RPMI8226 (cell line): ENCODE measurements around the gene PDLIM5.
"Not testable (repeated sequence)": the region's sequence is repeated elsewhere in the genome, so short reads cannot be mapped to it uniquely, and the experiment has no call there.

ENCODE experiments used
- DNase-seq: peaks from one replicate; pipeline ENCODE4 v3.0.0-alpha.2; 2015

The PDLIM5 gene

DNA sequence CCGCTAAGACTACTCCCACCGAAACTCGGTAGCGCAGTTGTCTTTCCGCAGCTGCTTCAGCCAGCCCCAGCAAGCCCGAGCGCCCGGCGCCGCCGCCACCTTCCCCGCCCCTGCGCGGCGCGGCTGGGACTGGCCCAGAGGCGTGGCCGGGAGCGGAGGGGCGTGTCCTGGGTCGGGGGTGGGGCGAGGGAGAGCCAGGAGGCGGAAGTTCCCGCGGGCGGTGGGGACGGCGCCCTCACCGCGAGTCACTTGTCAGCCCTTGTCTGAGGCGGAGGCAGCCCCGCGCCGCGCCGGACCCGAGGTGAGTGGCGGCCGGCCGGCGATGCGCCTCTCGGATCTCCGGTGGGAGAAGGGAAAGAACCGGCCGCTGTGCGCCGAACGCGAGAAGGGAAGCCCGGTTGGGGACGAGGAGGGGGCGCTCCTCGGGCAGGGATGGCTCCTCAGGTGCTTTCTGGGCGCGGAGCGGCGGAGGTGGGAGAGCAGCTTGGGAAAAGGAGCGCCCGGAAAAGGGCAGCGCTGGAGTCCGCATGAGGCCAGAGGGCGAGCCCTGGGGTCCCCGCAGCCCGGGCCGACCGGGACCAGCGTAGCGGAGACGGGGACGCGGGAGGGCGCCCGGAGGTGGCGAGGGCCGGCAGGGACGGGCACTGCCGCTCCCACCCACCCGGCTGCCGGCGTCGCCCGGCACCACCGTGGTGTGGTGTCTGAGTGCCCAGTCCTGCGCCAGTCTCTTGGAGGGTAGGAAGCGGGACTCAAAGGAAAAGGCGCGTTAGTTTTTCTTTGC, at the start of gene PDLIM5:
TSS of gene PDLIM5 (plus strand) at position 248 of the 781 bp plus-strand sequence. CDS start 3,347 bp downstream, outside the sequence.
- peak; percentile 89 for DNase-seq

DNA sequence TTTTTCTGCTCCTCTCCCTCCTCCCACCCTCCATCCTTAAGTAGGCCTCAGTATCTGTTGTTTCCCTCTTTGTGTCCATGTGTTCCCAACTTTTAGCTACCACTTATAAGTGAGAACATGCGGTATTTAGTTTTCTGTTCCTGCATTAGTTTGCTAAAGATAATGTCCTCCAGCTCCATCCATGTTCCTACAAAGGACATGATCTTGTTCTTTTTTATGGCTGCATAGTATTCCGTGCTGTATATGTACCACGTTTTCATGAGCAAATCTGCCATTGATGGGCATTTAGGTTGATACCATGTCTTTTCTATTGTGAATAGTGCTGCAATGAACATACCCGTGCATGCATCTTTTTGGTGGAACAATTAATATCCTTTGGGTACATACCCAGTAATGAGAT, 49.3 kb upstream of the PDLIM5 start:
- not testable (repeated sequence) for DNase-seq

DNA sequence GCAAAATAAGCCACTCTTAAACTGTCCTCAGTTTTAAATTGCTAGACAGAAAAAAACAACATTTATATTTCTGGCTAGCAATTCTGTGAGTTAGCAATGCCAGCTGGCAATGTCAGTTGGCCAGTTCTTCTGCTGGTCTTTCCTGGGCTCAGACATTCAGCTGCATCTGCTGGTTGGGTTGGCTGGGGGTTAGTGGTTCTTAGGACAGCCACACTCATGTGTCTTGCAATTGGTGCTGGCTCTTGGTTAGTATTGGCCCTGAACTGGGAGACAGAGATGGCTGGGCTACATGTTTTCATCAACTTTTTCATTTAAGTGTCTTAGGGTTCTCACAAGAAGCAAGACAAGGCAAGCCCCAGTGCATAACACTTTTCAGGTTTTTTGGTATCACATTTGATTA, 48.0 kb upstream of the PDLIM5 start:
- DNase-seq, result no peak

DNA sequence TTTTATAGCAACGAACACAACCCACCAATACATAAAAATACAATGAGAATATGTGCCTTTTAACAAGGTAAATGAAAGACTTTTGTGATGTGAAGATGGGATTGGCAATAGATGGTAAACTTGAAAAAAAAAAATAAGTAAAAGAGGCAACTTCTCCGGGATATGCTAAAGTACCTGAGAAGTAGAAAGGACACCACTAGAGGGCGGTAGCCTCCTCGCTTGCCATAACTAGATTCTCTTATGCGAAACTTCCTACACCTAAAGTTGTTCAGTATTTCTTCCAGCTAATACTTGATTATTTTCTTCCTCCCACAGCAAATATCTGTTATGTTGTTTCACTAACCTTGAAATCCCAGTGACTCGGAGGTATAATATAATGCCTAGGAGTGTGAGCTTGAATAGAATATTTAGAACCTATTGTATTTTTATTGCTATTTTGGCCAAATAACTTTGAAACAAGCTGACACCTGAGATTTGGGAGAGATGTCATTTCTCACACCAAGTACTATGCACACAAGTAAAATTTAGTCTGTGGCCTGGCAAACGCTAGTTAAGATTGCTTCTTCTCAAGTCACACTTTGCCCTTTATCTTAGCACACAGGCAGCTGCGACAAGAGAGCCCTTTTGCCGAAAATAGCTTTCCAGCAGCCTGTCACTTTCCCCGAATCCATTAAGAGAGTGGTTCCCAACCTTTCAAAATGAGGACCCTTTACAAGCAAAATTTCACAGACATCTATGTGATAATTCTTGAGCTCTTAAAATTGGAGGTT, 44.9 kb upstream of the PDLIM5 start:
- peak; percentile 72 for DNase-seq

GRCh38 chr4:94407846-94408245, 43.9 kb upstream of the PDLIM5 start:
- no peak for DNase-seq

DNA sequence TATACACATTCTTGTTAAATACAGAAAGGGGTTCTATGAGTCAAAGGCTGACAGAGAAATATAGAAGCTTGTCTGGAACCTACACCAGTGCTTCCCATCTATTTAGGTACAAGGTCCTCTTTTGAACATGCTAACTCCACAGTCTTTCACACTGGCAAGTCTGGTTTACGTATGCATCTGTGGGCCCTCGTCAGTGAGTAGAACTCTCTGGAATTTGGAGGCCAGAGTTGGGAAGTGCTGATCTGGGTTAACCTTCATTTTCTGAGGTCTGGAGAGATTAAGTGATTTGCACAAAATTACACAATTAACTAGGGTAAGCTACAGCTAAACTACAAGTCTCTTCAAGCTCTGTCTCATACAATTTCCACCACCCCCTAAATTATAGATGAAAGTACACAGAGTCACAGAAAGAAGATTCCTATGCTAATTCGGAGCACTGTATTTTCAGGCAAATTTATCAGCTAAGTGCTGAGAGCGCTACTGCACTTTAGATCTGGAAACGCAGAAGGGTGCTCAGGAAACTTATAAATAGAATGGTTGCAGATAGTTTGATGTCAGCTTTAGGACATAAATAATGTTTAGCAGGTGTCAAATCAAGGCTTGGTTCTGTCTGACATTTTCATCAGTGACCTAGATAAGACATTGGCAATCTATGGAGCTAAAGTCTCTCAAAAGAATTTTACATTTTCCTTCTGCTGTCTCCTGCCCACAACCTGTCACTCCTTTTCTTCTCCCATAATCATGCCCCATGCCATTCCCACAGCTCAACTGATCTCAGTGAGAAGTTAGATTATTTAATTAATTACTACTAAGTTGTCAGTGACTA, 43.0 kb upstream of the PDLIM5 start:
- DNase-seq, result no peak

DNA sequence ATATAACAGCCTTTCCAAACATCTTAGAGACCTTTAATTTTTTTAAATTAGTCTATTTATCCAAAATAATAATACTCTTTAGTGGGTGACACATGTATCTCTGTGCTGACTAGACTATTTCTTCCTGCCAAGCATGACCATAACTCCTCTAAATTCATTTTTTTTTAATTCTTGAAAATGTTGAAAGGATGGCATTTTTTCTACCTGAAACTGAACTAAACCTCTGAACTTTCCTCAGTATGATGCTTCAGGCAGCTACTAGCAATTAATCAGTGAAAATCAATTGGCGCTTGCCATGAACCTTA, 42.4 kb upstream of the PDLIM5 start:
- no peak for DNase-seq

- no peak for DNase-seq
Measured at GRCh38 chr4:94409962-94410361, 41.8 kb upstream of the PDLIM5 start.

DNA sequence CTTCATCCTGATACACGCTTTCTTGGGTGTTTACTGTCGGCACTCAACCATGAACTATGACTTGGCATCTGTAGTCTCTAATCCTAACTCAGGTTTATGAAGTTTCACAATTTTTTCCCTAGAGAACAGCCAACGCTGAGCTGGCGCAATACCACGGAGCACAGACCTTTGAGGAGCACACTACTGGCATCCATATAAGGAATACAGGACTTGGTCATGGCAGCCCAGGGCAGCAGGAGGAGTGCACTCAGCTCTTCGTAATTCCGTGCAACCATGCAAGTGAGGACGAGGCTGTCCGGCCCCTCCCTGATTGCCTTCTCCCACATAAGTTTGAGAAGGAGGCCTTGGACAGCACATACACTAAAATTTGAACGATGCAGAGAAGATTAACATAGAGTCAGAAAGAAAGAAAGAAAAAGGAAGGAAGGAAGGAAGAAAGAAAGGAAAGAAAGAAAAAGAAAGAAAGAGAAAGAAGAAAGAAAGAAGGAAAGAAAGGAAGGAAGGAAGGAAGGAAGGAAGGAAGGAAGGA, 41.0 kb upstream of the PDLIM5 start:
- DNase-seq, result no peak

GRCh38 chr4:94411296-94411695, 40.4 kb upstream of the PDLIM5 start:
- no peak for DNase-seq

DNA sequence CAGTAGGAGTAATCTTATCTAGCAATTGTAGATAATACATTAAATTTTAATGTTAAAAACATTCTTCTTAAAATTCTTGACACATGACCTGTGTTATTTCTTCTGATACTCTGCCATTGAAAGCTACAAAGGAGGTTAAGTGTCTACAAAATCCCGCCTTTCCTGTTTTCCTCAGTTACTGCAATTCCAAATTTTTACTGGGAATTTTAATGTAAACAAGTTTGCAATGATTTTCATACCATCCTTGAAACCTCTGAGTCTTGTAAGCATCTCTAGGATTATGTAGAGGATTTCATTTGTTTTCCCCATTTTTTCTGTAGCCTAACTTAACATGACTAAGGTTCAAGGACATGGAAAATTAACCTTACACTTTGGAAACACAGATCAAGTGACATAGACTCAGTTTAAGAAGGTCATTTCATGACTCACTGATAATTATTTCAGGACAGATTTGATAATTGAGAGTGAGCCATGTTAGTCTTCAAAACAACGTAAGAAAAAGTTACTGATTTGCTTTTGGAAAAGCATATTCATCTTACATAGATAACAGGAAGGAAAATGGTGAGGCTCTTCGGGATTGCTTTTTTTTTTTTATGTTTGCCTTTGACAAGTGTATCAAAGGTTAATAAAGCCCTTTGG, 39.6 kb upstream of the PDLIM5 start:
- DNase-seq, result no peak

DNA sequence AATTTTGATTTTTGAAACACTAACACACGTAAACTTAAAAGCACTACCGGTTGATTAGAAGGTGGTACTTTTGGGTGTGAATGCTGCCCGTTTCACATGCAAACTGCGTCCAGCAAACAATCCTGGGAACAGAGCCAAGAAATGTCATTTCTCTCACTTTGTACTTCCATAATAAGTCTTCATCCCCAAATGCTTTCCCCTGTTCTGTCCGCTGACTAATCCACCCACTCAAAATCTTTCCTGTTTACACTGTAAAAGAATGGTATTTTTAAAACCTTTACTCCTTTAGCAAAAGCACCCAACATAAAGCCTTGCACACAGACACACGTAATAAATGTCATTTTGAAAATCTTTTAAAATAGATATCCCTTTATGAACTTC, 39.1 kb upstream of the PDLIM5 start:
- peak; percentile 7 for DNase-seq

- no peak for DNase-seq
Measured at GRCh38 chr4:94413085-94413840, 38.5 kb upstream of the PDLIM5 start.

- no peak for DNase-seq
Measured at GRCh38 chr4:94414907-94415306, 36.8 kb upstream of the PDLIM5 start.

- no peak for DNase-seq
Measured at GRCh38 chr4:94415448-94415847, 36.3 kb upstream of the PDLIM5 start.

- DNase-seq, result no peak
Measured at GRCh38 chr4:94416335-94416734, 35.4 kb upstream of the PDLIM5 start.

DNA sequence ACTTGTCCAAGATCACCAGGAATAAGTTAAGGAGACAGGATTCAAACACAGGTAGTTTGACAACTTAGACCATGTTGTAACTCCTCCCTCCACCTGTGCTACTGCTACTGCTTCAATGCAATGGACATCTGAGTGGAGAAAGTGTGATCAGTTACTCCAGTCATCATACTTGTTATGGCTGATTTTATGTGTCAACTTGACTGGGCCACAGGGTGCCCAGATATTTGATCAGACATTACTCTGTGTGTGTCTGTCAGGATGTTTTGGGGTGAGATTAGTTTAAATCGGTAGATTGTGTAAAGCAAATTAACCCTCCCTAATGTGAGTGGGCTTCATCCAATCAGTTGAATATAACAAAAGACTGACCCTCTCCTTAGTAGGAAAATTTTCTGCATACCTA, 34.8 kb upstream of the PDLIM5 start:
- no peak for DNase-seq

DNA sequence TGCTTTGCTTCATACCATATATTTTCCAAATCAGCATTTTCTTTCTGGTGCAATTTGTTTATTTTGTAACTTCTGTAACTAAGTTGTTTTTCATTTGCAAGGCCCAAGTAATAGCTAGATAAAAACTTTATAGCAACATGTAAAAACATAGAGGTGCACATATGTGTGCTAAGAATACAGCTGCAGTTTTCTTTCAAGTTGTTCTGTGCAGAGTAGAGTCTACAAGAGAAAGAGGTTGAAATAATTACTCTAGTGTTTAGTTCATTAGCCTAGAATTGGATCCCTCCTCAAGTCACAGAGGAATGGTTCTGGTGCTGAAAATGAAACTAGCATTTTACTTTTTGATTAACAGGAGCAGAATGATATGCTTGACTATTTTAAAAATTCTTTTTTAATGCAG, 32.2 kb upstream of the PDLIM5 start:
- DNase-seq, result no peak

- no peak for DNase-seq
Measured at GRCh38 chr4:94419956-94420355, 31.8 kb upstream of the PDLIM5 start.

- DNase-seq, result no peak
Measured at GRCh38 chr4:94420356-94420755, 31.4 kb upstream of the PDLIM5 start.

GRCh38 chr4:94426783-94427182, 25.0 kb upstream of the PDLIM5 start:
- no peak for DNase-seq

DNA sequence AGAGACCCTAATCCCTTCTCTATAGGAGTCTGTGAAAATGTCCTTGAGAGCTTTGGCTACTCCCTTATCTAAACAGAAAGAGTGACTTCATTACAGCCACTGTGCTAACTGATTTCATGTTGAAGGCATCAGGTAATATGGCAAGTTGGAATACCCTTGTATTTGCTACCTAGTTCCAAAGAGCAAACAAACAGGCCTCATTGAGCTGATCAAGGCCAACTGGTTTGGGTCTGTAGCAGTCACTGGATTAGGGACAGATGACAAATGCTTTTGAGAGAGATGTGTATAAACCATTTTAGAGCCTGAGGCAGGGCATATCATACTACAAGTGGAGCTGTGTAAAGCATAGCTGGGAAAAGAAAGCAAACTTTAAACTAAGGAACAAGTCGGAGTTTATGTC, 22.9 kb upstream of the PDLIM5 start:
- DNase-seq, result no peak
